Measurements from ENCODE around the gene GCH1.

The GCH1 gene

DNA sequence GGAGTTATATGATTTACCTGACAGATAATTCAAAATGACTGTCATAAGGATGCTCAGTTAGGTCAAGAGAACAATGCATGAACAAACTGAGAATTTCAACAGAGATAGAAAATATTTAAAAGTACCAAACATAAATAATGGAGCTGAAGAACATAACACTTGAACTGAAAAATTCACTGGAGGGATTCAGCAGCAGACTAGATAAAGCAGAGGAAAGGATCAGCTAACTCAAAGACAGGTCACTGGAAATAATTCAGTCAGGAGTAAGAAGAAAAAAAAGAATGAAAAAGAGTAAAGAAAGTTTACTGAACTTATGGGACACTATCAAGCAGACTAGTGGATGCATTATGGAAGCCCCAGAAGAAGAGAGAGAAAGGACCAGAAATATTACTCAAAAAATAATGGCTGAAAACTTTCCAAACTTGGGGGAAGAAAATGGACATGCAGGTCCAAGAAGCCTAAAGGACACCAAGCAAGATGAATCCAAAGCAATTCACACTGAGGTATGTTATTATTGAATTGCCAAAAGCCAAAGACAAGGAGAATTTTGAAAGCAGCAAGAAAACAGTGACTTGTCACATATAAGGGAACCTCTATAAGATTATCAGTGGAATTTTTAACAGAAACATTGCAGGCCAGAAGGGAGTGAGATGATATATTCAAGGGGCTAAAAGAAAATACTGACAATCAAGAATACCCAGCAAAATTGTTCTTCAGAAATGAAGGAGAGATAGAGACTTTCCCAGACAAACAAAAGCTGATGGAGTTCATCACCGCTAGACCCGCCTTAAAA is 78.7 kb downstream of the GCH1 start:
- Histone ChIP-seq H3K4me1 (ENCODE audit: insufficient read depth, low read length) (no peaks in the 10 kb centered on the region), H2AFZ (ENCODE audit: low read depth, low read length) (no peak overlapping the region), H3K36me3 (ENCODE audit: insufficient read depth, low read length) (no peaks in the 10 kb centered on the region), H3K4me3 (ENCODE audit: low read length) (no peak overlapping the region), H3K27me3 (ENCODE audit: insufficient read depth, low read length) (no peaks in the 10 kb centered on the region), H3K9me3 (ENCODE audit: low read length) (peaks cover 6% of the 10 kb centered on the region)

DNA sequence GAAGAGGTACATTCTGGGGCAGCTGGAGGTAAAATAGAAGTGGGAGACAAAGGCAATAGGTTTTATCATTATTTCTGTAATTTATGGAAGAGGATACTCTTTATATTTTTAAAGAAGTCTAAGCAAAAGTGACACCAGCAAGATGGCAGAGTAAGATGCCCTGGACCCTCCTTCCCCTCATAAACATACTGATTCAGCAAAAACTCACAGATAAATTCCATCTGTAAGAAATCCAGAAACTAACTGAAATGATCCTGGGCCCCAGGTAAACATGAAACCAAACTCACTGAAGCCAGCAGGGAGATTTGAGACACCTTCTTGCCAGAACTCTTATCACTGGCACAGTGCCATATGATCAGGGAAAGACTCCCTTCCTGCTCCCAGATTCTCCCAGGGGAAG is 79.9 kb downstream of the GCH1 start:
- no peak overlapping the region for H3K4me3 ChIP-seq (ENCODE audit: low read length)

DNA sequence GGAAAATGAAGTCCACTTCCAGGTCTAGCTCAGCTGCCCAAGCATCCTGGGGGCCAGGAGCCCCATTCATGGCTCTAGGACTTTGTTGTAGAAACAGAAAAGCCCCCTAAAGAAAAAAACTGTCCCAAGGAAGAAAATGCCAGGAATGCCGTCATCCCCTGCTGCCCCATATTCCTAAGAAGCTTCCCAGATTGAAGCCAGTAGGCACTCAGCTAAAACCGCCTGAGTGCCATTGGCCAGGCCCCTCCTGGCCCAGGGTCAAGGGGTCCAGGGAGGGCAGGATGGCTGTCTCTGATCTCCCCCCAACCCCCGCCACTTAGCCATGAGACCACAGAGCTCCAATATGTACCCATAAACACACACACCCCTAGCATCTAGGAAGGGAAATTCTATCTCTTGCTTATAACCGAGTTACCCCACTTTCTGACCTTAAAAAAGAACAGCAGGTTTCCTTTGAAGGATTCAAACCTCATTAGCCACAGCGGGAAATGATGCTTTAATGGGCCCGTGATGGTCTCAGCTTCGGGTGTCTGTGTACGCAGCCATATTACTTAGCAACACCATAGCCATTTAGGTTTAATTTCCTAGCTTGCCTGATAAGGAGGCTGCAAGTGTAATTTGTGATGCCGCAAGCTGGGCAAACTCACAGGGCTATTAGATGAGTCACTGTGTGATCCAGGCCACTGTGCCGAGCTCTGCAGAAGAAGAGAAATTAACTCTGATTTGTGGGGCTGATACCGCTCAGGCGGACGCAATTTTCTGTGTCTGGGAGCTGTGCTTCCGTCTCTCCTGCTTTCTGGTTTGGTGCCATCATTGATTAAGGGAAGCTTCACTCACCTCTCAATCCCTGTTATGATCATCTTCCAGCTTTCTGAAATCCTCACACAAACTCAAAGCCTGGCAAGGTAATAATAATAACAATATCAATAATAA is 84.2 kb downstream of the GCH1 start:
- H3K27me3 ChIP-seq (ENCODE audit: insufficient read depth, low read length): no peaks in the 10 kb centered on the region
- peaks cover 4% of the 10 kb centered on the region for H3K9me3 ChIP-seq (ENCODE audit: low read length)
- H3K36me3 ChIP-seq (ENCODE audit: insufficient read depth, low read length): no peaks in the 10 kb centered on the region
- H3K4me3 ChIP-seq (ENCODE audit: low read length): no peak overlapping the region
- no peak overlapping the region for H2AFZ ChIP-seq (ENCODE audit: low read depth, low read length)
- H3K4me1 ChIP-seq (ENCODE audit: insufficient read depth, low read length): peaks cover 5% of the 10 kb centered on the region

More for the DNA sequence above, 79.9 kb downstream of the GCH1 start:
- H2AFZ ChIP-seq (ENCODE audit: low read depth, low read length): no peak overlapping the region
- H3K27me3 ChIP-seq (ENCODE audit: insufficient read depth, low read length): no peaks in the 10 kb centered on the region
- H3K9me3 ChIP-seq (ENCODE audit: low read length): peaks cover 6% of the 10 kb centered on the region
- no peaks in the 10 kb centered on the region for H3K36me3 ChIP-seq (ENCODE audit: insufficient read depth, low read length)
- H3K4me1 ChIP-seq (ENCODE audit: insufficient read depth, low read length): peaks cover 5% of the 10 kb centered on the region

DNA sequence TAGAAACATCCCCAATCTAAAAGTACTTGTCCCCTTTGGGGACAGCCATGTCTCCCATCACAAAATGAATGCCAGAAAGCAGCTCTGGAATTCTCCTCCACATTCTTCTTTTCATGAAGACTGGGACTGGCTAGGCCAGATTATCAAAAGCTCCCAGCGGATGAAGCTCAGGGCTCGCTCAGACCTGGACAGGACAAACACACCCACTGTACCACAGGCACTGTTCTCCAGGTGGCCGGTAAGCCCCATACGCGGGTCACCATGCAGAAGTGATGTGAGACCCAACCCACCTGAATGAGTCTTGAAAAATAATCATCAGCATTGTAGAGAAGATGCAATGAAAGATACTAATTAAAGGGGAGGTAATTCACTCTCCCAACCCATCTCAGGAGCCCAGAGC is 85.1 kb downstream of the GCH1 start:
- no peaks in the 10 kb centered on the region for H3K36me3 ChIP-seq (ENCODE audit: insufficient read depth, low read length)
- H3K9me3 ChIP-seq (ENCODE audit: low read length): peaks cover 2% of the 10 kb centered on the region
- H3K27me3 ChIP-seq (ENCODE audit: insufficient read depth, low read length): peaks cover 2% of the 10 kb centered on the region

DNA sequence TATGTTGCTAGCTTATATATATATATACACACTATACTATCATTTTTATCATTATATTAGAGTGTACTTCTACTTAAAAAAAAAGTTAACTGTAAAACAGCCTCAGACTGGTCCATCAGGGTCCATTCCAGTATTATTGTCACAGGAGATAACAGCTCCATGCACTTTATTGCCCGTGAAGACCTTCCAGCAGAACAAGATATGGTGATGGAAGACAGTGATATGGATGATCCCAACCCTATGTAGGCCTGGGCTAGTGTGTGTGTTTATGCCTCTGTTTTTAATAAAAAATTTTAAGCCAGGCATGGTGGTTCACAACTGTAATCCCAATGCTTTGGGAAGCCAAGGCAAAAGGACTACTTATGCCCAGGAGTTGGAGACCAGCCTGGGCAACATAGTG is 86.2 kb downstream of the GCH1 start:
- Histone ChIP-seq H3K4me3 (ENCODE audit: low read length) (no peak overlapping the region), H3K36me3 (ENCODE audit: insufficient read depth, low read length) (no peaks in the 10 kb centered on the region), H3K4me1 (ENCODE audit: insufficient read depth, low read length) (peaks cover 5% of the 10 kb centered on the region), H3K9me3 (ENCODE audit: low read length) (peaks cover 2% of the 10 kb centered on the region), H3K27me3 (ENCODE audit: insufficient read depth, low read length) (peaks cover 2% of the 10 kb centered on the region), H2AFZ (ENCODE audit: low read depth, low read length) (no peak overlapping the region)

More for the DNA sequence above, 85.1 kb downstream of the GCH1 start:
- Histone ChIP-seq H3K4me1 (ENCODE audit: insufficient read depth, low read length) (peaks cover 5% of the 10 kb centered on the region), H3K4me3 (ENCODE audit: low read length) (no peak overlapping the region), H2AFZ (ENCODE audit: low read depth, low read length) (no peak overlapping the region)

DNA sequence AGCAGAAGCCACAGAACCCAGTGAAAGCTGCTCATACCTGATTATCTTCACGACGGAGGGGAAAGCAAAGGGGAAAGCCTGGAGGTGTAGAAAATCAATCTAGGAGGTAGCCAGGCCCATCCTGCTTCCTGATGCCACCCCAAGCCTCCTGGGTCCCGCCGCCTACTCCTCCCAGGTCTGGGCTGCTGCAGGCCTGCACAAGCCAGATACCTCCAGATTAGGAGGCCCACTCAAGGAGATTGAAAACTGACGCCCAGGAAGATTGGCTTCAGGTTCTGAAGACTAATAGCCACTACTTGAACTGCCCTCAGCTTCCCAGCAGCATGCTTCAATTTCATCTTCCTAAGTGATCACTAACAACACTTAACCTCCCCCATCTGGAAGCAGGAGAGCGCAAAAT is 87.1 kb downstream of the GCH1 start:
- Histone ChIP-seq H3K27me3 (ENCODE audit: insufficient read depth, low read length) (peaks cover 2% of the 10 kb centered on the region), H3K4me1 (ENCODE audit: insufficient read depth, low read length) (peaks cover 5% of the 10 kb centered on the region), H2AFZ (ENCODE audit: low read depth, low read length) (no peak overlapping the region), H3K4me3 (ENCODE audit: low read length) (no peak overlapping the region), H3K9me3 (ENCODE audit: low read length) (peaks cover 2% of the 10 kb centered on the region), H3K36me3 (ENCODE audit: insufficient read depth, low read length) (no peaks in the 10 kb centered on the region)

DNA sequence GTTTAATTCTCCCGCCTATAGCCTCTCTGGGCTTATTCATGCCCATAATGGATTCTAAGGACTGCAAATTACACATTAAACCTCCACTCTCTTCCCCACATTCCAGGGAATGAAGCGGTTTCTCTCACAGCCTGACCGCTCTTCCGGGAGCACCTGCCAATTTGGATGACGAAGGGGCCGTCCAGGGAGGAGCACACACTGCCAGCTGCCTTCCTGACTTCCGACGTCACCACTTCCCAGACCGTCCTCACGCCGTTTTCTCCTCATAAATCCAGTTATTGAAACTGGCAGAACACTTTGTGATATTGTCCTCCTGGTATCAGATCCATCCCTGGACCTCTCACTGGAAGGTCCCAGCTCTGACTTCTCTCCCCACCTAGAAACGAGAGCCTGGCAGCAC is 87.6 kb downstream of the GCH1 start:
- H3K9me3 ChIP-seq (ENCODE audit: low read length): no peaks in the 10 kb centered on the region
- peaks cover 2% of the 10 kb centered on the region for H3K27me3 ChIP-seq (ENCODE audit: insufficient read depth, low read length)
- H3K4me1 ChIP-seq (ENCODE audit: insufficient read depth, low read length): peaks cover 5% of the 10 kb centered on the region
- no peak overlapping the region for H3K4me3 ChIP-seq (ENCODE audit: low read length)
- H2AFZ ChIP-seq (ENCODE audit: low read depth, low read length): no peak overlapping the region
- H3K36me3 ChIP-seq (ENCODE audit: insufficient read depth, low read length): no peaks in the 10 kb centered on the region

DNA sequence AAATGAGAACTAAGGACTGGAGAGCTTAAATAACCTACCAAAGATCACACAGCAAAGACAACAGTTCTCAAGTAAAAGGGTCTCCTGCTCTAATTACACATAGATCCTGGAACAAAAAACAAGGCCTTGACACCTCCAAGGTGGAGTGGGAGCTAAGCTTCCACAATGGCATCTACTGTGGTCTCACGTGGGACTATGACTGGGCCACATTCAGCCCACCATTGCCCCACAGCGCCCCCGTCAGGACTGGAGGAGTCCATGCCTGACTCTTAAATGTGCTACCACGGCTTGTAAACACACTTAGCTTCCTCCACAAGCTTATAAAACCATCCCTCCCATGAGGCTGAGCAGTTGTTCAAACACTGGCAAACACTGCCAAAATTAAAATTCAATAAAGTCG is 88.5 kb downstream of the GCH1 start:
- no peak overlapping the region for H3K4me3 ChIP-seq (ENCODE audit: low read length)
- no peaks in the 10 kb centered on the region for H3K36me3 ChIP-seq (ENCODE audit: insufficient read depth, low read length)
- H2AFZ ChIP-seq (ENCODE audit: low read depth, low read length): no peak overlapping the region
- H3K4me1 ChIP-seq (ENCODE audit: insufficient read depth, low read length): peaks cover 5% of the 10 kb centered on the region
- peaks cover 2% of the 10 kb centered on the region for H3K27me3 ChIP-seq (ENCODE audit: insufficient read depth, low read length)
- H3K9me3 ChIP-seq (ENCODE audit: low read length): no peaks in the 10 kb centered on the region

DNA sequence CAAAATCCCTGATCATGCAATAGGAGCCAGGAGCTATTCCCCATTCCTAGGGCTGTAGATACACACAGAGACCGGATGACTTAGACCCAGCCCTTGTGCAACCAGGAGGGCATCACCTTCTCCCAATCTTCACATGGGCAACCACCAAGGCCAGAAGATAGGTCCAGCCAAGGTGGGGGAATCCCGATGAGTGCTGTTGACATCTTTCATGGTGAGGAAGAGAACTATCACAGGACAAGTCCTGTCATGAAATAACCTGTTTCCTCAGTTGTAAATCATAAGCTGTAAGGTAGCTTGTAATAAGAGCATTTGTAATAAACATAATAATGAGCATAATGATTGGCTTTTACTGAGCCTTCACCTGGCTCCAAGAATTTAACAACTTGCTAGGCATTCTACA is 89.5 kb downstream of the GCH1 start:
- no peaks in the 10 kb centered on the region for H3K9me3 ChIP-seq (ENCODE audit: low read length)
- no peak overlapping the region for H3K4me3 ChIP-seq (ENCODE audit: low read length)
- H2AFZ ChIP-seq (ENCODE audit: low read depth, low read length): no peak overlapping the region
- no peaks in the 10 kb centered on the region for H3K36me3 ChIP-seq (ENCODE audit: insufficient read depth, low read length)
- H3K27me3 ChIP-seq (ENCODE audit: insufficient read depth, low read length): peaks cover 2% of the 10 kb centered on the region
- peaks cover 4% of the 10 kb centered on the region for H3K4me1 ChIP-seq (ENCODE audit: insufficient read depth, low read length)

DNA sequence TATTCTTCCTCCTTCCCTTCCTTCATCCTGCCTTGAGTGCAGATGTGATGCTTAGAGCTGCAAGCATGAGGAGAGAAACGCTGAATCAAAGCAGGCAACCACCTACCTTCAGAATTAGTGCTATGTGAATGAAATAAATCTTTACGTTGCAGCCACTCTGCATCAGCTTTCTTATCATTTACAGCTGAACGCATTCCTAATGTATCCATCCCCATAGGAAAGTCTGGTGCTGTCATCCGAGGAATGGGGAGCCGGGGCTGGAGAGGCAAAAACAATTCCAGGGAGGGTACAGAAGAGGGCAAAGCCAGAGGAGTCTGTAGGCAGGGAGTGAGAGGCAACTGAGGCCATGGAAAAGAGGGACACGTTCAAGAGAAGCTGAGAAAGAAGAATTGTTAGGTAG is 90.0 kb downstream of the GCH1 start:
- Histone ChIP-seq H3K9me3 (ENCODE audit: low read length) (no peaks in the 10 kb centered on the region), H3K27me3 (ENCODE audit: insufficient read depth, low read length) (peaks cover 2% of the 10 kb centered on the region), H3K4me3 (ENCODE audit: low read length) (no peak overlapping the region), H3K36me3 (ENCODE audit: insufficient read depth, low read length) (no peaks in the 10 kb centered on the region), H3K4me1 (ENCODE audit: insufficient read depth, low read length) (no peaks in the 10 kb centered on the region), H2AFZ (ENCODE audit: low read depth, low read length) (no peak overlapping the region)

DNA sequence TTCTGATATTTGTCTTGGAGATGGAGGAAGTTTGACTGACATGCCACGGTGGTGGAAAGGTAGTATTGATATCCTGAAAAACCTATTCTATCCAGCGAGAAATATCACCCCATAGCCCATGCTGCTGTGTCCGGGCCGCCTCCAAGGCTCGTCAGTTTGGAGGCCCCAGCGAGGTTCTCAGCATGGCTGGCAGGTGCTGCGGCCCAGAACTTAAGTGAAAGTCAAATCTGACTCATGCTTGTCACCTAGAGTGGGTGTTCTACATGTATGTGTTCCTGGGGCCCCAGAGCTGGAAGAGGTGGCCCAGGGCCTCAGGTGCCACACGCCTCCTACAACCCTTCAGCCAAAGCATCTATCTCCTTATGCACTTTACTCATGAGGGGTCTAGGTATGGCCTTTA is 92.9 kb downstream of the GCH1 start:
- no peaks in the 10 kb centered on the region for H3K9me3 ChIP-seq (ENCODE audit: low read length)
- H3K4me1 ChIP-seq (ENCODE audit: insufficient read depth, low read length): no peaks in the 10 kb centered on the region
- H3K4me3 ChIP-seq (ENCODE audit: low read length): no peak overlapping the region
- no peak overlapping the region for H2AFZ ChIP-seq (ENCODE audit: low read depth, low read length)
- H3K27me3 ChIP-seq (ENCODE audit: insufficient read depth, low read length): peaks cover 2% of the 10 kb centered on the region
- H3K36me3 ChIP-seq (ENCODE audit: insufficient read depth, low read length): no peaks in the 10 kb centered on the region

DNA sequence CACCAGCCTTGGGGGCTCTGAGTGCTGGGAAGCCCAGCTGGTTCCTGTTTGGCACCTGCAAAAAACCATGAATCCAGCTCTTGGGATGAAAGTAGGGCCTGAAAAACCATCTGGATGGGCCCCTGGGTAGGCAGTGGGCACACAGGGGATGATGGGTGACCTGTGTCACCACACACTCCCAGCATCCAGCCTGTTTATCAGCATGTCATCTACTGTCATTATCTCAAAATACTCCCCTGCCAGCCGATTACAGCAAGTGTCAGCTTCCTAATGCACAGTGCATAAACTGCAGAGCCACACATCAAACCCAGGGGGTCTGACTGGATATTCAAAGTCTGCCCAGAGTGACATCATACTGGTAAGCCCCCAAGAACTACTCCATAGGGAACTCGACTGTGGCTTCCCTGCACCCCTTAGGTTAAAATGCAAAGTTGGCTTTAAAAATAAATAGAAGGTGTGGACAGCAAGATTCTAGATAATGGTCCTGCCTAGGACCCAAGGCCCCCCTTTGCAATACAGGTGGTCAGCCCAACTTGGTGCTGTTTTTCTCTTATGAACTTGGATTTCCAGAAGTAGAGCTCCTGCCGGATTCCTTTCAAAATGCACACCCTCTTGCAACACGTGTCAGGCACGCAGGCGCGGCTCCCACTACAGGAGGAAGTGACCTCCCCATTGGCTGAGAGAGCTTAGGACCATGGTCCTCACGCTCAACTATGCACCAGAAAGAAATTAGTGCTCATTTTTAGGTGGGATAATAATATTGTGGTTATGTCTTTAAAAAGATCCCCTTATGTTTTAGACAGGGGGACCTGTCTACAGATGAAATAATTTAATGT is 94.1 kb downstream of the GCH1 start:
- H3K9me3 ChIP-seq (ENCODE audit: low read length): no peaks in the 10 kb centered on the region

DNA sequence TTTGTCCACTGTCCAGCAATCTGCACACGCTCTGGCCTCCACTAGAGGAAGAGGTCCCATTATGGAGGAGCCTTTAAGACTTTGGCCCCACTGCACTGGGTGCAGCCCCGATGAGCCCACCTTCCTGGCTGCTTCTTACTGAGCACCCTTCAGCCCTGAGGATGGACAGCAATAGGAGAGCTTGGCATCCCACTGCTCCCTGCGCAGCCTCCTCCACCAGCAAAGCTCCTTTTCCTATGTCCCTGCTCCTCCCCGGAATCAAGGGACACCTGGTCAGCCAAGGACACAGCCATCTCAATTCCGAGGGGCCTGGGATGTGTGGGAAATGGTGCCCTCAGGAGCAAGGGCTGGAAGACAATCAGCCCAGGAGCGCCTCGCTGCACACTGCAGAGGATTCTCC is 94.7 kb downstream of the GCH1 start:
- H3K4me1 ChIP-seq (ENCODE audit: insufficient read depth, low read length): no peaks in the 10 kb centered on the region
- no peak overlapping the region for H3K4me3 ChIP-seq (ENCODE audit: low read length)
- H3K36me3 ChIP-seq (ENCODE audit: insufficient read depth, low read length): no peaks in the 10 kb centered on the region
- H3K27me3 ChIP-seq (ENCODE audit: insufficient read depth, low read length): no peaks in the 10 kb centered on the region
- H3K9me3 ChIP-seq (ENCODE audit: low read length): no peaks in the 10 kb centered on the region
- no peak overlapping the region for H2AFZ ChIP-seq (ENCODE audit: low read depth, low read length)

More for the DNA sequence above, 94.1 kb downstream of the GCH1 start:
- Histone ChIP-seq H3K4me3 (ENCODE audit: low read length) (no peak overlapping the region), H3K27me3 (ENCODE audit: insufficient read depth, low read length) (peaks cover 2% of the 10 kb centered on the region), H3K36me3 (ENCODE audit: insufficient read depth, low read length) (no peaks in the 10 kb centered on the region), H3K4me1 (ENCODE audit: insufficient read depth, low read length) (no peaks in the 10 kb centered on the region), H2AFZ (ENCODE audit: low read depth, low read length) (no peak overlapping the region)

All from neuron (in vitro differentiated cells).